Spleen (tissue), 7 donors: ENCODE measurements around the gene GARRE1.

Source experiments
- CTCF ChIP-seq, 11 experiments: fragments of 200-600 bp in 7 of 11; fragments of 450-650 bp in 4 of 11; sonication (generic) in 4 of 11; IDR thresholded peaks in 8 of 11; conservative IDR thresholded peaks in 3 of 11; 1 replicate in 7 of 11; 2 replicates in 4 of 11; pipeline versions ENCODE4 v1.4.0 to v1.8.0; 2016 to 2021; ENCODE audit warnings: antibody characterized with exemption in 11 of 11, inconsistent platforms in 4 of 11, mild to moderate bottlenecking in 1 of 11
- POLR2A ChIP-seq, 3 donors: fragments of 450-650 bp; IDR thresholded peaks; one replicate each; pipeline ENCODE4 v1.5.1; 2017; ENCODE audit warnings: antibody characterized with exemption in 3 of 3, mild to moderate bottlenecking in 1 of 3
- donor health status: DM: no; HTN: no; CAD: no; lungs with moderate emphysema.
- donor health status: DM: no; HTN: no; CAD: no.
- donor health status: DM: no; HTN: no; CAD: no.

- TF ChIP-seq CTCF (IDR thresholded peaks at IDR 0.05 in 8 of 11, conservative IDR thresholded peaks at IDR 0.05 in 3 of 11) (no peak), POLR2A (IDR thresholded peaks at IDR 0.05) (no peak)
Observed at GRCh38 chr19:34295103-34295502, 40.7 kb downstream of the GARRE1 start.
